Muscle layer of colon (tissue), 2 donors: Measurements from ENCODE around the gene SPSB1.

Experiments used
- H3K27ac ChIP-seq: one replicate; pipeline ENCODE4 v1.7.0; 2013; ENCODE audit warnings: low read depth, mild to moderate bottlenecking, low read length, moderate library complexity
- H3K27me3 ChIP-seq, 2 donors: one replicate each; pipeline ENCODE4 v1.7.0; 2013; ENCODE audit warnings: low read length in 2 of 2, mild to moderate bottlenecking in 2 of 2; ENCODE audit not compliant: insufficient read depth in 2 of 2, control insufficient read depth in 1 of 2
- H3K36me3 ChIP-seq: one replicate; pipeline ENCODE4 v1.7.0; 2013; ENCODE audit warnings: mild to moderate bottlenecking, low read length; ENCODE audit not compliant: insufficient read depth
- H3K4me1 ChIP-seq: one replicate; pipeline ENCODE4 v1.7.0; 2013; ENCODE audit warnings: mild to moderate bottlenecking, low read length; ENCODE audit not compliant: insufficient read depth
- H3K4me3 ChIP-seq, 2 donors: one replicate each; pipeline ENCODE4 v1.7.0; 2013; ENCODE audit warnings: low read length in 2 of 2, low read depth in 1 of 2, mild to moderate bottlenecking in 1 of 2, moderate library complexity in 1 of 2
- H3K9ac ChIP-seq: one replicate; pipeline ENCODE4 v1.7.0; 2013; ENCODE audit warnings: low read length
- H3K9me3 ChIP-seq: one replicate; pipeline ENCODE4 v1.7.0; 2013; ENCODE audit warnings: mild to moderate bottlenecking, low read length
- donor health status: abdominal sarcoma.
- donor health status: Adenocarcinoma of cecum.

The SPSB1 gene

DNA sequence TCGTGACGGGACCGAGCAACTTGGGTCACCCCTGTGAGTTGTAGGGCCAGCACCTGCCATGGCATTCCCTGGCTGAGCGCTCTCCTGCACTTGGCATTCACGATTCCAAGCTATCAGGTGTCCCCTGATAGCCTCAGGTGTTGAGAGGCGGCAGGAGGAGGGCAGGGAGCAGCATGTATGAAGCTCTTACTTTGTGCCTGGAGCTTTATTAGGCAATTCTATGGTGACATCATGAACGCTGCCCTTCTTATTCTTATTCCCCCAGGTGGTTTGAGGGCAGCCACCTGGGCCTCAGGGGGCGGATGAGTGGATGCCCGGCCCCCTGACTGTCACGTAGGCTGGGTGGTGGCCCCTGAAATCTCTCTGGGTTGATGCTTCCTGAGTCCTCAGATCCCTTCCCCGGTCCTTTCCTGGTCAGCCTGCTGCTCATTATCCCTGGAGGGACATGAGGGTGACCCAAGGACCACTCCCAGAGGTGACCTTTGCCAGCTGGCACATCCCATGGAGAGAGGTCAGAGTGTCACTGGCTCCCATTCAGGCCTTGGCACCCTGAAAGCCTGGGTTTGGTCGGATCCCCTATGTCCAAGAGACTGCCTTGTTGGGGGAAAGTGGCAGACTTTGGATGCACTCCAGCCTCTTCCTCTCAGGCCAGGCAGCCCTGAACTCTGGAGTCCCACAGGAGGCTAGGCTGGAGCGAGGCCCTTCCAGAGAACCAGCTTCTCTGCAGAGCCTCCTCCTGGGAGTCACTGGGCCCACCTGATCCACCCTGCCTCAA is 51.9 kb downstream of the SPSB1 start:
- Histone ChIP-seq H3K36me3 (peaks cover under 1% of the 10 kb centered on the region), H3K4me3 (no peak overlapping the region), H3K4me1 (peaks cover 30% of the 10 kb centered on the region), H3K9ac (no peak overlapping the region), H3K9me3 (no peaks in the 10 kb centered on the region), H3K27me3 (no peaks in the 10 kb centered on the region), H3K27ac (no peak overlapping the region)

DNA sequence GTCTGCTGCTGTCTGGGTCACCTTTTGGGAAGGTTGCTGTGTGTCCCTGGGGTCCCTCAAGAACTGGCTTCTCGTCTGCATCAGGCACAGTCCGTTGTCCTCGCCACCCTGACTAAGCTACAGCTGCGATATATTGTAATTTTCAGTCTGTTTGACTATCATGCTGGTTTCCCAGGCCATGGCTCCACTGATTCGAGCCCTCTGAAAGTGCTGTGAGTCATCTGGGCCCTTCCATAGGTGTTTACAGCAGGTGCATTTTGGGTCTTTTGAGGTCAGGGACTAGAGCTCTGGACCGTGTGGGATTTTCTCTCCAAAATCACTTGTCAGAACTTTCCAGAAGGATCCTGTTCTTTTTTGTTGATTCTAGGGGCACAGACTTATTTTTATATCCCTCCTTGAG is 52.8 kb downstream of the SPSB1 start:
- Histone ChIP-seq H3K27me3 (no peaks in the 10 kb centered on the region), H3K9ac (no peak overlapping the region), H3K4me1 (peaks cover 30% of the 10 kb centered on the region), H3K27ac (no peak overlapping the region), H3K9me3 (no peaks in the 10 kb centered on the region), H3K36me3 (peaks cover 5% of the 10 kb centered on the region), H3K4me3 (no peak overlapping the region)

DNA sequence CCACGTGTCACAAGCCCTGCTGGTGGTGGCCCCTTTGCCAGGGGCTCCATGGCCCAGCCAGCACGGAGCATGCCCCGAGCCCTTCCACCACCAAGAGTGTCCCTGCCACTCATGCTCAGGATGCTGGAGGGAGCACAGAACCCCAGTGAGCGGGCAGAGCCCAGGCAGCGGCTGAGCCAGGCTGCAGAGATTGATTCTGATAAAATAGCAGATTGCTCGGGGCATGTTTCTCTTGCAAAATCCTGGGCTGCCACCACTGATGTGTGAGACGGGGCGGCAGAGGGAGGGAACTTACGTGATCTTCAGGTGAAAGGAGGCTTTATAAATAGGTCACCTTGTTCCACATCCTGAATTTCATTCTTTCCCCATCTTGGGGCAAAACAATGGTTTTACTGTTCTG is 53.2 kb downstream of the SPSB1 start:
- H3K27ac ChIP-seq, result no peak overlapping the region
- peaks cover 28% of the 10 kb centered on the region for H3K4me1 ChIP-seq

GRCh38 chr1:9346566-9346965 is 53.9 kb downstream of the SPSB1 start:
- H3K4me1 ChIP-seq, result peaks cover 23% of the 10 kb centered on the region
- H3K9me3 ChIP-seq, result no peaks in the 10 kb centered on the region
- H3K4me3 ChIP-seq, result no peak overlapping the region
- H3K27ac ChIP-seq, result no peak overlapping the region
- H3K36me3 ChIP-seq, result peaks cover 5% of the 10 kb centered on the region
- H3K9ac ChIP-seq, result no peak overlapping the region
- no peaks in the 10 kb centered on the region for H3K27me3 ChIP-seq

More for the DNA sequence above, 53.2 kb downstream of the SPSB1 start:
- H3K9ac ChIP-seq, result no peak overlapping the region
- H3K27me3 ChIP-seq, result no peaks in the 10 kb centered on the region
- H3K36me3 ChIP-seq, result peaks cover 5% of the 10 kb centered on the region
- no peaks in the 10 kb centered on the region for H3K9me3 ChIP-seq
- no peak overlapping the region for H3K4me3 ChIP-seq

GRCh38 chr1:9347095-9347850 is 54.6 kb downstream of the SPSB1 start:
- Histone ChIP-seq H3K27ac (no peak overlapping the region), H3K36me3 (peaks cover 5% of the 10 kb centered on the region), H3K4me3 (no peak overlapping the region), H3K9me3 (no peaks in the 10 kb centered on the region), H3K9ac (no peak overlapping the region), H3K4me1 (peaks cover 28% of the 10 kb centered on the region), H3K27me3 (no peaks in the 10 kb centered on the region)

DNA sequence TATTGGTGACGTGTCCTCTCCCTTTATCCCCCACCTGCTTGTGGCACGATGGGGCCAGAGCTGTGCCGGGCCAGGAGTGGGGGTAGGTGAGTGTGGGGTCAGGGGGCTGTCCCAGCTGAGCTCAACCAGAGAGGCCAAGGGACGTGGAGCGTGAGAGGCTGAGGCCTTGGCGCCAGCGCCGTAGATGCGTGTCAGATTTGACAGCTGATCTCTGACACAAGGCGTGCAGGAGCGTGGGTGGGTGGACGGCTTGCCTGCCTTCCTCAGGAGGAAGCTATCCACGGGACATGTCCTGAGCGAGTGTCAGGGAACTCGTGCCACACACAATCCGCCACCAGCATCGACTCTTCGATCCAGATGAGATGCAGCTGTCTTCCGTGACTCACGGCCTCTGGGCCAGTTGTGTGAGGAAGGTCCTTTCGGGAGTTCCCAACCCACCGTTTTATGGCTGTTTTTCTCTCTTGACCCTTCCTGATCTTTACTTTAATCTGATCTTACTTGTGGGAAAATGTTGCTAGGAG is 56.7 kb downstream of the SPSB1 start:
- Histone ChIP-seq H3K4me3 (no peak overlapping the region), H3K27me3 (no peaks in the 10 kb centered on the region), H3K27ac (no peak overlapping the region), H3K4me1 (peaks cover 30% of the 10 kb centered on the region), H3K9ac (no peak overlapping the region), H3K9me3 (no peaks in the 10 kb centered on the region), H3K36me3 (peaks cover 5% of the 10 kb centered on the region)

DNA sequence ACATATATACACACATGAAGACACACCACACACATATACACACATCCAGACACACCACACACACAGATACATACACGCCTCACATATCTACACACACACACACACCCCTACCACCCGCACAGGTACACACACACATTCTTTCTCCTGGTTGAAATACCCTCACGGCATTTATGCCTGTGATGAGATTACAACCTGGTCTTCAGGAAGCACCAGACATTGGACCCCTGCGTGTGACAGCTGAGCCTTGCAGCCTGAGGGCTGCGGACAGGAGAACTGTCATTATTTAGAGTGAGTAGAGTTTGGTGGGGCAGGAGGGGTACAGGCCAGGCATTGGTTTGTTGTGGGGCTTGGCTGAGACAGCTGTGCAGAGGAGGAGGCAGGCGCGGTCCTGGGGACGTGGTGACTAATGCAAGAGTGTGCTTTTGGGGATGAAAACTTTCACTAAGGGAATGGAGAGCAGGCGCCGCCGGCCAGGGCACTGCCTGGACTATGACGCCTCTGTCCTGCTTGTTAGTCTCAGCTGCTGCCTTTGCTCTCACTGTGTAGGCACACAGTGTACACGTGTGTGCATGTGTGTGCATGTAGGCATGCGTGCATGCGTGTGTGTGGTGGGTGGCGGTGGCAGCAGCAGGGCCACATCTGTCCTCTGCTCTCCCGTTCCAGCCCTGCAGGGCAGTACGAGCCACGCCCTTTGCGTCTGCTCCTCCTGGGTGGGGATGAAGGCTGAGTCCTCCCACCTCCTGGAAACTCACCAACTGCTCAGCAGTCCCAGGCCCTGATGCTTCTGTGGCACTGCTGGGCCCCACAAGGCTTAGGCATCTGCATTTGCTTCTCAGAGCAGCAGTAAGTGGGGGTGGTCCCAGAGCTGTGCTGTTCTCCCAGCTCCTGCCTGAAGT is 57.6 kb downstream of the SPSB1 start:
- Histone ChIP-seq H3K36me3 (peaks cover 9% of the 10 kb centered on the region), H3K27ac (no peak overlapping the region), H3K9ac (no peak overlapping the region), H3K4me1 (peaks cover 23% of the 10 kb centered on the region), H3K27me3 (no peaks in the 10 kb centered on the region), H3K4me3 (no peak overlapping the region), H3K9me3 (no peaks in the 10 kb centered on the region)

DNA sequence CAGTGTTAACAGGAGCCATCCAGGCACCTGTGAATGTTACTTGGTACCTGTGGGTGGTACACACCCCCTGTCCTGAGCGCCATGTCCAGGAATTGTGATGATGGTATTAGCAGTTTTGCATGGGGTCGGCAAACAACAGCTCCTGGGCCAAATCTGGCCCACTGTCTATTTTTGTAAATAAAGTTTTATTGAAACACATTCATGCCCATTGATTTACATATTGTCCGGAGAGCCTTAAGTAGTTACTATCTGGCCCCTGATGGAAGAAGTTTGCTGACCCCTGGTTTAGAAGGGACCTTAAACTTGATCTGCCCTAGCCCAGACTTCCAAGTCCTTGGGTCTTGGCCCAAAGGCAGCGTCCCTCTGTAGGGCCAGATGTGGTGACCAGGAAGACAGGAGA is 58.3 kb downstream of the SPSB1 start:
- H3K9ac ChIP-seq, result no peak overlapping the region
- H3K36me3 ChIP-seq, result peaks cover 16% of the 10 kb centered on the region
- H3K9me3 ChIP-seq, result no peaks in the 10 kb centered on the region
- no peak overlapping the region for H3K4me3 ChIP-seq
- peaks cover 23% of the 10 kb centered on the region for H3K4me1 ChIP-seq
- H3K27me3 ChIP-seq, result no peaks in the 10 kb centered on the region
- H3K27ac ChIP-seq, result no peak overlapping the region

GRCh38 chr1:9351654-9352271 is 59.1 kb downstream of the SPSB1 start:
- Histone ChIP-seq H3K9me3 (no peaks in the 10 kb centered on the region), H3K36me3 (peaks cover 24% of the 10 kb centered on the region), H3K27ac (no peak overlapping the region), H3K27me3 (no peaks in the 10 kb centered on the region), H3K4me1 (peaks cover 23% of the 10 kb centered on the region), H3K9ac (no peak overlapping the region), H3K4me3 (no peak overlapping the region)

DNA sequence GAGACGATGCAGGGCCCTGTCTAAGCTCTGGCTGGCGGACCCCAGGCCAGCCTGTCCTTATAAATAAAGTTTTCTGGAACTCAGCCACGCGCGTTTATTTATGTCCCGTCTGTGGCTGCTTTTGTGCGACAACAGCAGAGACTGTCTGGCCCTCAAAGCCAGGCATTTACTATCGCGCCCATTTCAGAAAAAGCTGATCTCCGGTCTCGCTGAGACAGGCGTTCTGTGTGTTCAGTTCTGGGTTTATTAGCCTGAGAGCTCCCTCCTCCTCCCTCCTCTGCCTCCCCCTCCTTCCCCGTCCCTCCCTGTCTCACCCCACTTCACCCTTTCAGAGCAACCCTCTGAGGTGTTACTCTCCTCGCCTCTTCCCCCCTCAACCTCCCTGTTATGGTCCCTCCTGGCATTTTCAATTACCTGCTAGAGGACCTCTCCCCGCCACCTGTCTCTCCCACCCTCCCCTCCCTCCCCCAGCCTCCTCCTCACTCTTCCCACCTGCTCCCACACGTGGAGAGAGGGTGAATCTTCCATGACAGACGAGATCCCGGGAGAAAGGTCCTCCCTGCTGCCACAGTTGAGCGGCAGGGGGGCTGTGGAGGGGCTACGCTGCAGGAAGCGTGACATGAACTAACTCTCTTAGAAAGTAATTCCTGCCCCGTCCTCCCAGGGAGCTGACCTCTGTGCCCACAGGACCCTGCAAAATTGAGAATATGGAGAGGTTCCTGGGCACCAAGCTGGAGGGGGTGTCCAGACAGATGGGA is 59.9 kb downstream of the SPSB1 start:
- H3K27ac ChIP-seq, result no peak overlapping the region
- no peak overlapping the region for H3K4me3 ChIP-seq
- H3K9ac ChIP-seq, result no peak overlapping the region
- no peaks in the 10 kb centered on the region for H3K27me3 ChIP-seq
- peaks cover 29% of the 10 kb centered on the region for H3K36me3 ChIP-seq
- H3K4me1 ChIP-seq, result peaks cover 23% of the 10 kb centered on the region
- no peaks in the 10 kb centered on the region for H3K9me3 ChIP-seq
